Measurements from ENCODE around the gene PCDHGA2.

GRCh38 chr5:141354900-141355469 lies 16.4 kb downstream of the PCDHGA2 start, which contains the start of gene PCDHGA4:
- TF ChIP-seq CTCF (IDR thresholded peaks at IDR 0.05) (peak in 2 of 6 experiments; percentile 5 to 23), POLR2A (IDR thresholded peaks at IDR 0.05) (no peak)
